Measurements from ENCODE around the gene MYOZ1.

The MYOZ1 gene

DNA sequence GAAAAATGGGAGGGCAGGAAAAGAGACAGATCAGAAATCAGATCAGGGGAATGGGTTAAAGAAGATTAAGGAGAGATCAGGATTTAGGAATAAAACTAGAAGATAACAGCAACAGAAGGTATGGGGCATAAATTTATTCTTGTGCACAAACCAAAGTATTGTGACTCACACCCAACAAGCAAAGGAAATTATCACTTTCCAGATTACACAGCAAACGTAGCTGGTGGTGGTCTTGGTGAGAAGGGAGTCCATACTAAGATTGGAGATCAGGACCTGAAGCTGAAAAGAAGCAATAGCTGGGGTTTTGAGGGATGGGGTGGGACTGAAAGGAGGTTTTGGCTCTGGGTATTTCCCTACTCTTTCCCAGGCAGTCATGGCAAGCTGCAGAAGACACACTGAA lies 3.5 kb upstream of the MYOZ1 start:
- Histone ChIP-seq H3K4me3 (ENCODE audit: low read depth, low read length) (no peak overlapping the region), H3K9me3 (ENCODE audit: control insufficient read depth, insufficient read depth, low read length) (no peaks in the 10 kb centered on the region), H3K36me3 (ENCODE audit: control insufficient read depth, insufficient read depth, low read length) (no peaks in the 10 kb centered on the region), H3K9ac (ENCODE audit: low read depth, low read length) (no peak overlapping the region), H3K4me1 (ENCODE audit: control insufficient read depth, insufficient read depth, low read length) (peaks cover 11% of the 10 kb centered on the region), H3K27me3 (ENCODE audit: control insufficient read depth, insufficient read depth, low read length) (no peaks in the 10 kb centered on the region)

DNA sequence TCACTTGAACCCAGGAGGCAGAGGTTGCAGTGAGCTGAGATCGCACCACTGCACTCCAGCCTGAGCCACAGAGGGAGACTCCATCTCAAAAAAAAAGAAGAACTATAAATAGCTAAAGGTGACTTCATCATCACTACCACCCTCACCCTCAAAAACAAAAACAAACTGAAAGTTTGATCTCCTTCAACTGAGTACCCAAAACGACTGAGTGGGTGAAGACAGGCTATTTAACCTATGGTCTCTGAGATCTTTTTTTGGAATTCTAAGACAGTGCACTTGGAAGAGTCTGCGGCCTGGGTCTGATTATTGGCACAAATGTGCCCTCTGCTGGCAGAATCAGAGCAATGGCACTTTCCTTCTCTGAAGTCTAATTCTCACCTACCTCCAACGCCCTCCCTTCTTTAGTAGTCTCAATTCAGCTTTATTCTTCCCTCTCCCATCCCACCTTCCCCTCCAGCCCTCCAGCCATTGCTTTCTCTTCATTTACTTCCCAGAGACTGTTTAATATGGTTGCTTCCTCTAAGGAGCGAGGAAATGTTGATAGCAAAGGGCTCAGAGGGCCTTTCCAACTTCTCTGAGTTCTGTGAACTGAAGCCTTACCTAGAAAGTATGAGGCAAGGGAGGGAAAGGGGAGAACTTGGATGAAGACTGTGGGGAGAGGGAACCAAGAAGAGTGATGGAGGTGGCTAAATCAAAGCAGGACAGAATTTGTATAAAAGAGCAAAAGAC lies 2.9 kb upstream of the MYOZ1 start:
- no peaks in the 10 kb centered on the region for H3K27me3 ChIP-seq (ENCODE audit: control insufficient read depth, insufficient read depth, low read length)
- H3K4me1 ChIP-seq (ENCODE audit: control insufficient read depth, insufficient read depth, low read length): peaks cover 11% of the 10 kb centered on the region
- no peak overlapping the region for H3K9ac ChIP-seq (ENCODE audit: low read depth, low read length)
- H3K9me3 ChIP-seq (ENCODE audit: control insufficient read depth, insufficient read depth, low read length): no peaks in the 10 kb centered on the region
- no peaks in the 10 kb centered on the region for H3K36me3 ChIP-seq (ENCODE audit: control insufficient read depth, insufficient read depth, low read length)
- H3K4me3 ChIP-seq (ENCODE audit: low read depth, low read length): no peak overlapping the region

DNA sequence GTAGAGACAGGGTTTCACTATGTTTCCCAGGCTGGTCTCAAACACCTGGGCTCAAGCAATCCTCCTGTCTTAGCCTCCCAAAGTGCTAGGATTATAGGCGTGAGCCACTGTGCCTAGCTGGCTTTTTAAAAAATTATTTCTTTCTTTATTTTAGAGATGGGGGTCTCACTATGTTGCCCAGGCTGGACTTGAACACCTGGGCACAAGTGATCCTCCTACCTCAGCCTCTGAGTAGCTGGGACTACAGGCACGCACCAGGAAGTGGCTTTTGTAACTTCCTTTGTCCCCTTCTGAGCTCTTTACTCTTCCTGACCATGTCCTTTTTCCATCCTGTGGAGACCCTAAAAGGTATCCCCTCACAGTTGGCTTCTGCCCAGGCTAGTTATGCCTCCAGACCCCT lies 2.1 kb upstream of the MYOZ1 start:
- no peaks in the 10 kb centered on the region for H3K9me3 ChIP-seq (ENCODE audit: control insufficient read depth, insufficient read depth, low read length)
- H3K9ac ChIP-seq (ENCODE audit: low read depth, low read length): no peak overlapping the region
- no peaks in the 10 kb centered on the region for H3K27me3 ChIP-seq (ENCODE audit: control insufficient read depth, insufficient read depth, low read length)
- H3K36me3 ChIP-seq (ENCODE audit: control insufficient read depth, insufficient read depth, low read length): no peaks in the 10 kb centered on the region
- H3K4me1 ChIP-seq (ENCODE audit: control insufficient read depth, insufficient read depth, low read length): peaks cover 8% of the 10 kb centered on the region
- H3K4me3 ChIP-seq (ENCODE audit: low read depth, low read length): no peak overlapping the region

DNA sequence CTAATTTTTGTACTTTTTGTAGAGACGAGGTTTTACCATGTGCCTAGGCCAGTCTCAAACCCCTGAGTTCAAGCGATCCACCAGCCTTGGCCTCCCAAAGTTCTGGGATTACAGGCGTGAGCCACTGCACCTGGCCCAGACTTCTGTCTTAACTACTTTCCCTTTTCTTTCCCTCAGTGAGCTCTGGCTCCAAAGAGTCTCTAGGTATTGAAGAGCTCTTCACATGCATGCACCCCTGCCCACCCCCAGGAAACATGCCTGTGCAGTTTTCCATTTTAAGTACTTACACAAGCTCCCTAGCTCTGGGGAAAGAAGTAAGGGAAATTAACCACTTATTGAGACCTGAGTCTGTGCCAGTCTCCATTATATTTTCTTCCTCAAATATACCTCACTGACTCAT lies 2.0 kb downstream of the MYOZ1 start:
- Histone ChIP-seq H3K4me3 (ENCODE audit: low read depth, low read length) (no peak overlapping the region), H3K9ac (ENCODE audit: low read depth, low read length) (no peak overlapping the region), H3K36me3 (ENCODE audit: control insufficient read depth, insufficient read depth, low read length) (no peaks in the 10 kb centered on the region), H3K9me3 (ENCODE audit: control insufficient read depth, insufficient read depth, low read length) (no peaks in the 10 kb centered on the region), H3K4me1 (ENCODE audit: control insufficient read depth, insufficient read depth, low read length) (no peaks in the 10 kb centered on the region), H3K27me3 (ENCODE audit: control insufficient read depth, insufficient read depth, low read length) (no peaks in the 10 kb centered on the region)

DNA sequence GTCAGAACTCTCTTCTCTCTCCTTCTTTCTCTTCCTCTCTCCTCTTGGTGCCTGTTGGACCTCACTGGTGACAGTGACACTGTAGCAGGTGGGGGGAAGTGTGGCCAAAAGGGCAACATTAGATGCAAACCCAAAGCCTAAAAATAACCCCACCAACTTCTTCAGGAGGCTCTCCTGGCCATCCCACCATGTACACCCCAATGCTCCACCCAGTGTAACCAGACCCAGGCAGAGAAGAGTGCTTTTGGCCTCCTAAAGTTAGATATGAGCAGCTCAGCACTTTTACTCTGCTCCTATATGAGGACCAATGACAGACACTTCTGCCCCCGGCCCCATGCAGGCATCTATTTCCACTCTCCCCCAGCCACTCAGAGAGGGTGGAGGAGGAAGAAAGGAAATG lies 5.5 kb downstream of the MYOZ1 start:
- no peaks in the 10 kb centered on the region for H3K9me3 ChIP-seq (ENCODE audit: control insufficient read depth, insufficient read depth, low read length)
- no peaks in the 10 kb centered on the region for H3K4me1 ChIP-seq (ENCODE audit: control insufficient read depth, insufficient read depth, low read length)
- H3K9ac ChIP-seq (ENCODE audit: low read depth, low read length): no peak overlapping the region
- no peaks in the 10 kb centered on the region for H3K36me3 ChIP-seq (ENCODE audit: control insufficient read depth, insufficient read depth, low read length)
- H3K27me3 ChIP-seq (ENCODE audit: control insufficient read depth, insufficient read depth, low read length): no peaks in the 10 kb centered on the region
- no peak overlapping the region for H3K4me3 ChIP-seq (ENCODE audit: low read depth, low read length)

DNA sequence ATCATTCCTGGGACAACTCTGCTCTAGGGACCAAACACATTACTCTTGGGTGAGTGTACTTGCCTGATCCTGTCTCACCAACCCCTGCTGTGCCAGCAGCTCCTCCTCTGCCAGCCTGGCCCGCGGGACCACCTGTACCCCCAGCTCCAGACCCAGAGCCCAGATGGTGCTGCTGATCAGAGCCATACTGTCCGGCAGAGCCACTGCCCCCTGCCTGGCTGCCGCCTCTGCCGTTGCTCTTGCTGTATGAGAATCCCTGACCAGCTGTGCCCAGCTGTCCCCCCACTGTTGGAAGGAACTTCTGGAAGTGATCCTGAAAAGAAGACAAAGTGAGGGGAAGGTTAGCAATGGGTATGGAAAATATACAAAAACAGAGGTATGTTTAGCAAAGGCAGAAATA lies 6.9 kb downstream of the MYOZ1 start:
- Histone ChIP-seq H3K9ac (ENCODE audit: low read depth, low read length) (no peak overlapping the region), H3K36me3 (ENCODE audit: control insufficient read depth, insufficient read depth, low read length) (no peaks in the 10 kb centered on the region), H3K4me3 (ENCODE audit: low read depth, low read length) (no peak overlapping the region), H3K27me3 (ENCODE audit: control insufficient read depth, insufficient read depth, low read length) (no peaks in the 10 kb centered on the region), H3K9me3 (ENCODE audit: control insufficient read depth, insufficient read depth, low read length) (no peaks in the 10 kb centered on the region), H3K4me1 (ENCODE audit: control insufficient read depth, insufficient read depth, low read length) (no peaks in the 10 kb centered on the region)

DNA sequence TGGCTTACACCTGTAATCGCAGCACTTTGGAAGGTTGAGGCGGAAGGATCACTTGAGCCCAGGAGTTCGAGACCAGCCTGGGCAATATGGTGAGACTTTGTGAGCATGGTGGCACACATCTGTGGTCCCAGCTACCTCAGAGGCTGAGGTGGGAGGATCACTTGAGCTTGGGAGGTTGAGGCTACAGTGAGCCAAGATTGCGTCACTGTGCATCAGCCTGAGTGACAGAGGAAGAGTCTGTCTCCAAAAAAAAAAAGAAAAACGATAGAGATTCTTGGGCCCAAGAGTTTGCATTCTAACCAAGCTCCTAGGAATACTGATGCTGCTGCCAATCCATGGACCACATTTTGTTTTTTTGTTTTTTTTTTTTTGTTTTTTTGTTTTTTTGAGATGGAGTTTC lies 12.1 kb downstream of the MYOZ1 start:
- H3K9ac ChIP-seq (ENCODE audit: low read depth, low read length): no peak overlapping the region
- H3K36me3 ChIP-seq (ENCODE audit: control insufficient read depth, insufficient read depth, low read length): no peaks in the 10 kb centered on the region
- H3K27me3 ChIP-seq (ENCODE audit: control insufficient read depth, insufficient read depth, low read length): no peaks in the 10 kb centered on the region
- no peak overlapping the region for H3K4me3 ChIP-seq (ENCODE audit: low read depth, low read length)
- H3K4me1 ChIP-seq (ENCODE audit: control insufficient read depth, insufficient read depth, low read length): no peaks in the 10 kb centered on the region
- H3K9me3 ChIP-seq (ENCODE audit: control insufficient read depth, insufficient read depth, low read length): no peaks in the 10 kb centered on the region

DNA sequence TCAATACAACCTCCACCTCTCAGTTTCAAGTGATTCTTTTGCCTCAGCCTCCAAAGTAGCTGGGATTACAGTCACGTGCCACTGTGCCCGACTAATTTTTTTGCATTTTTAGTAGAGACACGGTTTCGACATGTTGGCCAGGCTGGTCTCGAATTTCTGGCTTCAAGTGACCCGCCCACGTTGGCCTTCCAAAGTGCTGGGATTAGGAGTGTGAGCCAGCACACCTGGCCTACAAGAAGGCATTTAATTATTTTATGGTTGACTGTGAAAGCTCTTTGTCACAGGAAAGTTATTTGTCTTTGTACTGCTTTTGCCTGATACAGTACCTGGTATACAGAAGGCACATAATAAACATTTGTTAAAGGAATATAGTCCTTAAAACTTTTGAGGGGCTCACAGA lies 12.9 kb downstream of the MYOZ1 start:
- Histone ChIP-seq H3K4me3 (ENCODE audit: low read depth, low read length) (no peak overlapping the region), H3K9ac (ENCODE audit: low read depth, low read length) (no peak overlapping the region), H3K27me3 (ENCODE audit: control insufficient read depth, insufficient read depth, low read length) (no peaks in the 10 kb centered on the region), H3K36me3 (ENCODE audit: control insufficient read depth, insufficient read depth, low read length) (no peaks in the 10 kb centered on the region), H3K9me3 (ENCODE audit: control insufficient read depth, insufficient read depth, low read length) (no peaks in the 10 kb centered on the region), H3K4me1 (ENCODE audit: control insufficient read depth, insufficient read depth, low read length) (no peaks in the 10 kb centered on the region)

DNA sequence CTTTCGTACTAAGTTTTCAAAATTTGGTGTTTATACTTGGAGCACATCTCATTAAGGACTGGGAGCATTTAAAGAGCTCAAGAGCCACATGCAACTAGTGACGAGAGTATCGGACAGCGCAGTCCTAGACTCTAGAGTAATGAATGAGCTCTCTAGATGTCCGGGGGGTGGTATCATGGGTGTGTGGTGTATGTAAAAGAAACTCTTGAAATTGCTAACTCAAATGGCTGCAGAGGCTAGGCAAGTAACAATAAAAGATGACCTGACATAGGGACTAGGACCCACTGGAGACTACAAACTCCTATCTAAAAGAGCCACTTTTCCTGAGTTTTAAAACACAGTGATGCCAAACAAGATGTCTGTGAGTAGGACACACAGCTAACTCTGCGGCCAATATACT lies 14.0 kb downstream of the MYOZ1 start:
- Histone ChIP-seq H3K9ac (ENCODE audit: low read depth, low read length) (no peak overlapping the region), H3K9me3 (ENCODE audit: control insufficient read depth, insufficient read depth, low read length) (no peaks in the 10 kb centered on the region), H3K4me3 (ENCODE audit: low read depth, low read length) (no peak overlapping the region), H3K36me3 (ENCODE audit: control insufficient read depth, insufficient read depth, low read length) (no peaks in the 10 kb centered on the region), H3K4me1 (ENCODE audit: control insufficient read depth, insufficient read depth, low read length) (no peaks in the 10 kb centered on the region), H3K27me3 (ENCODE audit: control insufficient read depth, insufficient read depth, low read length) (no peaks in the 10 kb centered on the region)

DNA sequence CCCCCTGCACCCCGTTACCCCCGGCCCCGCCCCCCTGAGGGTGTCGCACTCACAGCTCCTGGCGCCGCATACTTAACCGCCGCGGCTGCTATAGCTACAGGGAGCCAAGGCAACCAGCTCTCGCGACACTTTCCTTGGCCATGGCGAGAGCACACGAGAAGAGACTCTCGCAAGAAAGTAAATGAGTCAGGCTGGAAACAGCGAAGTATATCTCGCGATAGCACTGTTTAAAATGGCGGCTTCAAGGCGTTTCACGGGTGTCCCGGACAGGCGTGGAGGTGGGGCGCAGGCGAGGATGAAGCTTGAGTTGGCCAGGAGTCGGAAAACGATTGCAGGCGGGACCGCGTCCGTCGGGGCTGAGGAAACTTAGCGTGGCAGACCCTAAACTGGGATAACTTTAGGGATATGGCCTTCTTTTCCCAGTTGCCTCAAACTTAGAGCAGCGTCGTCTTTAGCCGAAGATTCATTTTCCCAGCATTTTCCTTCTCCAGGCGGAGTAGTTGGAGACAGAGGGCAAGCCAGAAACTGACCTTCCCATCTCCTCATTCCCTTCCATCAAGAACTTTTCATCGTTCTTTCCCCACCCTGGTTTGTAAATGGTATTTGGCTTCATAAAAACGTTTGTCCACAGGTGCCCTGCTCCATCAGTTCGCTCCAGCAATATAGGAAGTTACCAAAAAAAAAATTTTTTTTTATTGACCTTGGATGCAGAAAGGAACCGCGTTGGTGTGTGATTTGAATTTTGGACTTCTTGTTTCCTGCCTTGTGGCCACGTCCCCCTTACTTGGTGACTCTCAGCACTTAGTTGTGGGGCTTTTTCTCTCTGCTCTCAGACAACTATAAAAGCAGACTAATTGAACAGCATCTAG lies 15.2 kb downstream of the MYOZ1 start:
- Histone ChIP-seq H3K4me1 (ENCODE audit: control insufficient read depth, insufficient read depth, low read length) (no peaks in the 10 kb centered on the region), H3K9ac (ENCODE audit: low read depth, low read length) (peak overlapping the region; percentile 98), H3K4me3 (ENCODE audit: low read depth, low read length) (peak overlapping the region; percentile 96), H3K36me3 (ENCODE audit: control insufficient read depth, insufficient read depth, low read length) (no peaks in the 10 kb centered on the region), H3K27me3 (ENCODE audit: control insufficient read depth, insufficient read depth, low read length) (no peaks in the 10 kb centered on the region), H3K9me3 (ENCODE audit: control insufficient read depth, insufficient read depth, low read length) (no peaks in the 10 kb centered on the region)

DNA sequence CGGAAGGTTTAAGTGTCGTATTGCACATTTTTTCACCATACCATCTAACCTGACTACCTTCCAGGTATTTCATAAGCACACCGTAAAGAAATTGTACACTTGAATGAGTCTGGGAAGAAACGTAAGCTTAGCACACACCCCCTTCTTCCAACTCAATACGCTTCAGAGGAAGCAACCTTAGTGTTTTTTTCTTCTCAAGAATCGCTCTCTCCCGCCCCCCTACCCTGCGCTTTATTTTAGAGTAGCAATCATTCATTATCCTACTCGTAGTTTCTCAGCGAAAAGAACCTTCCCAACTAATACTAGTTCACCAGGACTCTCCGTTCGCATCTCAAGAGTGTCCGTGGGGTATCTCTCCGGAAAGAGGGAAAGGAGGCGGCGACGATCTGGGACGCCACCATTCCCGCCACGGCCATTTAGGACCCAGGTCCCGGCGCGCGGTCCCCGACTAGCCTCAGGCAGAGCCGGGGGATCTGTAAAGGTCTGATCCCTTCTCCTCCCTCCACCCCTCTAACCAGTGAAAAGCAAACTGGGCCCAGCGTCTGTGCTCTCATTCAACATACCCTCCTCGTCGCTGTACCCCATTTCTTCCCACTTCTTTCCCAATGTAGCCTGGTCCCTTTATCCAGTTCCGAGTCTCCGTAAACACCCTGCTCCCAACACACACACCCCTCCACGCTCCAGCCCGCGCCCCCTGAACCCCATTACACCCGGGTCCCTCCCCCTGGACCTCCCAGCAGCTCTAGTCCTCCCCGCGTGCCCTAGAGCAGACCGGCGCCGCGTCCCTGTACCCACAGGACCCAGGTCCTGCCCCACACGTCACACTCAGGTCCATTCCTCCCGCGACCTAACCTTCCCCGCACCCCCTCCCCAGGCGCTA lies 16.0 kb downstream of the MYOZ1 start:
- no peaks in the 10 kb centered on the region for H3K36me3 ChIP-seq (ENCODE audit: control insufficient read depth, insufficient read depth, low read length)
- H3K9ac ChIP-seq (ENCODE audit: low read depth, low read length): peak overlapping the region; percentile 76
- no peaks in the 10 kb centered on the region for H3K27me3 ChIP-seq (ENCODE audit: control insufficient read depth, insufficient read depth, low read length)
- no peaks in the 10 kb centered on the region for H3K4me1 ChIP-seq (ENCODE audit: control insufficient read depth, insufficient read depth, low read length)
- peak overlapping the region; percentile 96 for H3K4me3 ChIP-seq (ENCODE audit: low read depth, low read length)
- no peaks in the 10 kb centered on the region for H3K9me3 ChIP-seq (ENCODE audit: control insufficient read depth, insufficient read depth, low read length)

All from iPS-15b (cell line).